ENCODE data around the gene BRDT.

The BRDT gene

DNA sequence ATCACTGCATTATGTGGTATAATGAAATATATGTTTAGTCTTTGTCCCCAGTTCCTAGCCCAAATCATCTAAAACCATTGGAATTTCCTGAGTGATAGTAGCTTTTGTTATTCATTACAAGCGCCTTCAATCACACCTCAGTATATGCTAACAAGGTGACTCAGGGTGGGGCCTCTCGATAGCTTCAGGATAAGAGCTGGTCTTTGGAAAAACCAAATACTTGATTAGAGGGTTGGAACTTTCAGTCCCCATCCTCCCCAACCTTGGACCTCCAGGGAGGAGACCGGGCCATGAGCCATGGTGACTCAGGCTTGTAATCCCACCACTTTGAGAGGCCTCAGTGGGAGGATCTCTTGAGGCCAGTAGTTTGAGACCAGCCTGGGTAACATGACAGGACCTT lies 5.1 kb upstream of the BRDT start:
- no peak overlapping the region for H3K4me3 ChIP-seq (ENCODE audit: low read depth, low read length)
- TF ChIP-seq, protein P1, sequence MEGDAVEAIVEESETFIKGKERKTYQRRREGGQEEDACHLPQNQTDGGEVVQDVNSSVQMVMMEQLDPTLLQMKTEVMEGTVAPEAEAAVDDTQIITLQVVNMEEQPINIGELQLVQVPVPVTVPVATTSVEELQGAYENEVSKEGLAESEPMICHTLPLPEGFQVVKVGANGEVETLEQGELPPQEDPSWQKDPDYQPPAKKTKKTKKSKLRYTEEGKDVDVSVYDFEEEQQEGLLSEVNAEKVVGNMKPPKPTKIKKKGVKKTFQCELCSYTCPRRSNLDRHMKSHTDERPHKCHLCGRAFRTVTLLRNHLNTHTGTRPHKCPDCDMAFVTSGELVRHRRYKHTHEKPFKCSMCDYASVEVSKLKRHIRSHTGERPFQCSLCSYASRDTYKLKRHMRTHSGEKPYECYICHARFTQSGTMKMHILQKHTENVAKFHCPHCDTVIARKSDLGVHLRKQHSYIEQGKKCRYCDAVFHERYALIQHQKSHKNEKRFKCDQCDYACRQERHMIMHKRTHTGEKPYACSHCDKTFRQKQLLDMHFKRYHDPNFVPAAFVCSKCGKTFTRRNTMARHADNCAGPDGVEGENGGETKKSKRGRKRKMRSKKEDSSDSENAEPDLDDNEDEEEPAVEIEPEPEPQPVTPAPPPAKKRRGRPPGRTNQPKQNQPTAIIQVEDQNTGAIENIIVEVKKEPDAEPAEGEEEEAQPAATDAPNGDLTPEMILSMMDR (IDR thresholded peaks at IDR 0.05; ENCODE audit: borderline replicate concordance, insufficient read depth, low read depth, low read length), result no peak

DNA sequence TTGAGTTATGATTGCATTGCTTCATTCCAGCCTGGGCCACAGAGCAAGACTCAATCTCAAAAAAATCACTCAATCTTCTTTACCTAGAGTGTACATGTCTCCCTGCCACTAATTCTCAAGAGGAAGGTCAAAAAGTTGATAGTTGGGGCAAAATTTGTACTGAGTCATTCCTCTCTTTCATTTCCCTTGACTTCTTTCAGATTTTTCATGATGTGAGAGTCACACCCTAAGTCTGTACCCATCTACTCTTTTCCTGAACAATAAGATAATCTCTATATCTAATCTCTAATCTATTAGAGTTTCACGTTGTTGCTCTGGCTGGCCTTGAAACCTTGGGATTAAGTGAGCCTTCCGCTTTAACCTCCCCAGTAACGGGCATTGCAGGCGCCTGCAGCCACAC lies 1.1 kb upstream of the BRDT start:
- no peak overlapping the region for H3K4me3 ChIP-seq (ENCODE audit: low read depth, low read length)
- TF ChIP-seq, protein P1 (IDR thresholded peaks at IDR 0.05; ENCODE audit: borderline replicate concordance, insufficient read depth, low read depth, low read length), result no peak

DNA sequence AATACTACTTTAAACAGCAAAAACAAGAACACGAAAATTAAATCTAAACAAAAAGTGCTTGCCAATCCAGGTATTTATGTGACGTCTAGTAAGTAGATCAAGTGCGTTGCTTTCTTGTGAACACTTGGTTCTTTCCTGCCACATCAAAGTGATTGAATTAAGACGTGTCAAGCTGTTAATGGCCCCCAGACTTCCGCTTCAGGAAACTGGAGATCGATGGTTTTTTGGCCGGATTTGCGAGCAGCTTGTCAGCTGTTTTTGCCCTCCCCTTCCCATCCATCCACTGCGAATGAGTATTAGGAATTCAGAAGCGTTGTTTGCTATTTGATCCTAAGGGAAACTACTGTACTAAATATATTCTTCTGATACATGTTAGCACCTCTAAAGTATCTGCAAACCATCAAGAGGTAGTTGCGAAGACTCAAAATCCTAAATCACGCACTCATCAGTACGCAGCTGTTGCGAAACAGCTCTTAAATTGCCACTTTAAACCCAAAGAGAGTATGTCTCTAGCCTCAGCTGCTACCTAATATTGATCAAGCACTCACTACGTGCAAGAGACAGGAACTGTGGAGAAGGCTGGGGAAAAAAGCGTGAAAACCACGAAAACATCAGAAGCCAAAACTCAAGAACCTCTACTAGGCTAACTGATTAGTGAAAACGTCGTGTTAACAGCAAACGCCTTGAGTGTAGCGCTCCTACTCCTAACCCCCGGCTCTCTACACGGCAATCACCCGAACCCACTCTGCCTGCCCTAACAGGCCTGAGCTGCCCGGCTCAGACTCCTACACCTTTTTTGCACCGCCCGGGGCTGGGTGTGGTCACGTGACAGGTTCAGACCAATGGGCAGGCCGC lies 473 bp upstream of the BRDT start:
- H3K4me3 ChIP-seq (ENCODE audit: low read depth, low read length), result no peak overlapping the region
- TF ChIP-seq, protein P1 (IDR thresholded peaks at IDR 0.05; ENCODE audit: borderline replicate concordance, insufficient read depth, low read depth, low read length), result no peak

DNA sequence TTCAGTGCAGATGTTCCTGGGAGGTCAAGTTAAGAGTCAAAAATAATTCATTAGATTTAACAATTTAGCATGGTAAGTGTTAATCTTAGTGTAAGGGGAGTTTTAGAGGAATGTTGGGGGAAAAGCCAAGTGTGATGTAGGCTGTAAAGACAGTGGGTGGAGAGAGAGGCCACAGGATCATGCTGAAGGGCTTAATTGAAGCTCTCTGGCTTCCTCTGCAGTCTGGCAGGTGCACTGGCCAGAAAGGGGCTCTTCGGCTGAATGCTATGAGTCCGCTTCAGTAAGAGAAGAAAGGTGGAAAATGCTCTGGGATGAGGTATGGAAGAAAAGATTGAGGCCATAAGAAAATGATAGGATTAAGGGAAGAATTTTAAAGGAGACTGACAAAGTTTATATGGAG lies 3.0 kb downstream of the BRDT start:
- H3K4me3 ChIP-seq (ENCODE audit: low read depth, low read length), result no peak overlapping the region
- TF ChIP-seq, protein P1 (IDR thresholded peaks at IDR 0.05; ENCODE audit: borderline replicate concordance, insufficient read depth, low read depth, low read length), result no peak

DNA sequence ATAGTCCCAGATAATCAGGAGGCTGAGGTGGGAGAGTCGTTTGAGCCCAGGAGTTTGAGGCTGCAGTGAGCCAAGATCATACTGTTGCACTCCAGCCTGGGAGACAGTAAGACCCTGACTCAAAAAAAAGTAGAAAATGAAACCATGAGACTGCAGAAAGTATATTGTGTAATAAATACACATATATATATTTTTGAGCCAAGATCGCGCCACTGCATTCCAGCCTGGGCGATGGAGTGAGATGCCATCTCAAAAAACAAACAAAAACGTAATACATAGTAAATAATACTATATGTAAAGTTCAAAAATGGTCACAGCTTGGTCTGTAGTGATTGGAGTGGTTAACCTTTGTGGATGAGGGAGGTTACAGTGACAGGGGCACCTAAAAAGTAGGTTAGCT lies 9.7 kb downstream of the BRDT start:
- TF ChIP-seq, protein P1 (IDR thresholded peaks at IDR 0.05; ENCODE audit: borderline replicate concordance, insufficient read depth, low read depth, low read length), result no peak
- H3K4me3 ChIP-seq (ENCODE audit: low read depth, low read length), result no peak overlapping the region

DNA sequence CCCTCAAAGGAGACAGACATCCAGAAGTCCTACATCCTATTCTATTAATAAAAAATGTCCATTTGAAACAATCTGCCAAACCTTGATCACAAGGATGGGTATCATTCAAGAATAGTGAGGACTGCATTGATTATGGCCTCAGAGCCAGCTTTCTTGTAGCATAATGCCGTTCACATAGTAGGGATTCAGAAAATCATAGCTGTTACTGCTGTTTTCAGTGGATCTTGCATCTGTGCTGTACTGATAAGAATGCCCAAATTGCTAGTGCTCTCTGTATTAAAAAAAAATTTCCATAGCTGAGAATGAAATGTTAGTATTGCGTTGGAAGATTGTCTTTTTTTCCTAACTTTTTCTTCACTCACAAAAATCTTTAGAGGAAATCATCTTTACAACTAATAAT lies 19.1 kb downstream of the BRDT start:
- TF ChIP-seq, protein P1 (IDR thresholded peaks at IDR 0.05; ENCODE audit: borderline replicate concordance, insufficient read depth, low read depth, low read length), result no peak
- H3K4me3 ChIP-seq (ENCODE audit: low read depth, low read length), result no peak overlapping the region

DNA sequence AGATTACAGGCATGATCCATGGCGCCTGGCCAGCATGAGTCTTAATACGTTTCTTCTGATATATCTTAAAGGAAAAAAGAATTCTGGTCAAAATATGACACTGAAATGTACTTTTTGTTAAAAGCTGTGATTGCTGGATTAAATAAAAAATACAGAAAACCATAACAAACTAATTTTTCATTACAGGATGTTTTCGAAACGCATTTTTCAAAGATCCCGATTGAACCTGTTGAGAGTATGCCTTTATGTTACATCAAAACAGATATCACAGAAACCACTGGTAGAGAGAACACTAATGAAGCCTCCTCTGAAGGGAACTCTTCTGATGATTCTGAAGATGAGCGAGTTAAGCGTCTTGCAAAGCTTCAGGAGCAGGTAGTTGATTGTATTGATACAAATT lies 30.2 kb downstream of the BRDT start:
- H3K4me3 ChIP-seq (ENCODE audit: low read depth, low read length), result no peak overlapping the region
- TF ChIP-seq, protein P1 (IDR thresholded peaks at IDR 0.05; ENCODE audit: borderline replicate concordance, insufficient read depth, low read depth, low read length), result no peak
